ENCODE results near the gene ASF1B.

ASF1B gene

GRCh38 chr19:14107581-14108461 lies 28.6 kb downstream of the ASF1B start:
- no peak for FAIRE-seq
- TF ChIP-seq CTCF (IDR thresholded peaks at IDR 0.05; ENCODE audit: insufficient read depth, missing control alignments), result no peak
- no peak for DNase-seq (ENCODE audit: insufficient read length, low spot score)

- FAIRE-seq, result no peak
- DNase-seq (ENCODE audit: insufficient read length, low spot score), result no peak
- TF ChIP-seq CTCF (IDR thresholded peaks at IDR 0.05; ENCODE audit: insufficient read depth, missing control alignments), result no peak
Observed at GRCh38 chr19:14106840-14107239, 29.5 kb downstream of the ASF1B start.

- no peak for TF ChIP-seq CTCF (IDR thresholded peaks at IDR 0.05; ENCODE audit: insufficient read depth, missing control alignments)
- DNase-seq (ENCODE audit: insufficient read length, low spot score) (no peak), FAIRE-seq (no peak)
Observed at GRCh38 chr19:14105680-14106079, 30.7 kb downstream of the ASF1B start.

GRCh38 chr19:14103310-14103709 lies 33.1 kb downstream of the ASF1B start:
- TF ChIP-seq CTCF (IDR thresholded peaks at IDR 0.05; ENCODE audit: insufficient read depth, missing control alignments), result no peak
- DNase-seq (ENCODE audit: insufficient read length, low spot score), result no peak

GRCh38 chr19:14102756-14103155 lies 33.6 kb downstream of the ASF1B start:
- FAIRE-seq (no peak), DNase-seq (ENCODE audit: insufficient read length, low spot score) (no peak)
- TF ChIP-seq CTCF (IDR thresholded peaks at IDR 0.05; ENCODE audit: insufficient read depth, missing control alignments), result no peak

More at GRCh38 chr19:14103310-14103709, 33.1 kb downstream of the ASF1B start:
- no peak for FAIRE-seq

- no peak for DNase-seq (ENCODE audit: insufficient read length, low spot score)
- no peak for FAIRE-seq
- no peak for TF ChIP-seq CTCF (IDR thresholded peaks at IDR 0.05; ENCODE audit: insufficient read depth, missing control alignments)
Observed at GRCh38 chr19:14102102-14102696, 34.2 kb downstream of the ASF1B start.

Measured in D721Med (cell line).